ENCODE measurements around the gene PIEZO2.

PIEZO2 gene

DNA sequence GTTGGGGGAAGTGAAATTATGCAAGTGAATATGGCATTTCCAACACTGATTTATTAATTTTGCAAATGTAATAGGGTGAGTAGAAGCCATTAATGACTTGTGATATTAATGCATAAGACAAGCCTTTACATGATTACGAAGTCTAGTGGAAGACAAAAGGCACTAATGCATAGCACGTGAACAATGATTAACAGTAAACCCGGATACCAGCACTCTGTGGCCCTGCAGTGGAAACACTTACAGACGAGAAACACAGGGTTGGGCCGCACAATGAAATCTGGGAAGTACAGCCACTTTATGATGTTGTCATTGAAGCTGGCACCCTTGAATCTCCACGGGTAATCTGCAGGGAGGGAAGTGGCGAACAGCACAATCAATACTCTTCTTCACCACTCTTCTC is 390.1 kb downstream of the PIEZO2 start:
- Histone ChIP-seq H3K27me3 (replicated peaks; ENCODE audit: control insufficient read depth, insufficient read depth, low read length) (no peaks in the 10 kb centered on the region), H3K36me3 (ENCODE audit: control insufficient read depth, insufficient read depth, low read length) (peaks cover 22% of the 10 kb centered on the region), H3K4me3 (replicated peaks; ENCODE audit: low read depth, low read length) (no peak overlapping the region)
- TF ChIP-seq, protein P1, sequence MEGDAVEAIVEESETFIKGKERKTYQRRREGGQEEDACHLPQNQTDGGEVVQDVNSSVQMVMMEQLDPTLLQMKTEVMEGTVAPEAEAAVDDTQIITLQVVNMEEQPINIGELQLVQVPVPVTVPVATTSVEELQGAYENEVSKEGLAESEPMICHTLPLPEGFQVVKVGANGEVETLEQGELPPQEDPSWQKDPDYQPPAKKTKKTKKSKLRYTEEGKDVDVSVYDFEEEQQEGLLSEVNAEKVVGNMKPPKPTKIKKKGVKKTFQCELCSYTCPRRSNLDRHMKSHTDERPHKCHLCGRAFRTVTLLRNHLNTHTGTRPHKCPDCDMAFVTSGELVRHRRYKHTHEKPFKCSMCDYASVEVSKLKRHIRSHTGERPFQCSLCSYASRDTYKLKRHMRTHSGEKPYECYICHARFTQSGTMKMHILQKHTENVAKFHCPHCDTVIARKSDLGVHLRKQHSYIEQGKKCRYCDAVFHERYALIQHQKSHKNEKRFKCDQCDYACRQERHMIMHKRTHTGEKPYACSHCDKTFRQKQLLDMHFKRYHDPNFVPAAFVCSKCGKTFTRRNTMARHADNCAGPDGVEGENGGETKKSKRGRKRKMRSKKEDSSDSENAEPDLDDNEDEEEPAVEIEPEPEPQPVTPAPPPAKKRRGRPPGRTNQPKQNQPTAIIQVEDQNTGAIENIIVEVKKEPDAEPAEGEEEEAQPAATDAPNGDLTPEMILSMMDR (IDR thresholded peaks at IDR 0.05; ENCODE audit: insufficient read depth, low read length, poor library complexity, severe bottlenecking): no peak
- DNase-seq (ENCODE audit: extremely low read depth, insufficient read length): no peak

DNA sequence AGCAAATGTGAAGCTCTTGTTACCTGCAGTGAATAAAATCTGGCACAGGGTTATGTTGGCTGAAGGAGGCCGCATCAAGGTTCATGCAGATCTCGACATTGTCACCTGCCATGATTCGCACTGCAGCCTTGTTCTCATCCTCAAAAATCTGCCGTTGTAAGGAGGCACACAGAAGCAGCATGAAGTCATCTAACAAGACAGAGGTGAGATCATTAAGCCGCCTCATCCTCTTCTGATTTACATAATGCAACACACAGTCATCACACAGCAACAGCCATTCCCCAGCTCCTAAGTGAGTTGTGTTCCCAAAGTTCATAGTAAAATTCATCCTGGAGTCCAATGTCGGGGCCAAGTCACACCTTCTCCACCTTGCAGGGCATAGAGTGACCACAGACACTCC is 391.4 kb downstream of the PIEZO2 start:
- TF ChIP-seq, protein P1 (IDR thresholded peaks at IDR 0.05; ENCODE audit: insufficient read depth, low read length, poor library complexity, severe bottlenecking): no peak
- no peaks in the 10 kb centered on the region for H3K27me3 ChIP-seq (replicated peaks; ENCODE audit: control insufficient read depth, insufficient read depth, low read length)
- DNase-seq (ENCODE audit: extremely low read depth, insufficient read length): no peak
- no peak overlapping the region for H3K4me3 ChIP-seq (replicated peaks; ENCODE audit: low read depth, low read length)
- H3K36me3 ChIP-seq (ENCODE audit: control insufficient read depth, insufficient read depth, low read length): peaks cover 18% of the 10 kb centered on the region

DNA sequence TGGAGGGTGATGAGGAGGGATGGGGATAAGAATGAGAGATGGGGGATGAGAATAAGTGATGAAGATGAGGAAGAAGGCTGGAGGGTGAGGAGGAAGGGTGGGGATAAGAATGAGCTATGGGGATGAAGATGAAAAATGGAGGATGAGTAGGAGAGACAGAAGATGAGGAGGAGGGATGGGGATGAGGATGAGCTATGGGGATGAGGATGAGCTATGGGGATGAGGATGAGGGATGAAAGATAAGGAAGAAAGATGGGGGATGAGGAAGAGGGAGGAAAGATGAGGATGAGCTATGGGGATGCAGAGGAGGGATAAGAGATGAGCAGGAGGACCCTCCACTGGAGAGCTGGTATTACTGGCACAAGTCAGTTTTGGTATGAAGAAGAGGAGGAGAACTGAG is 392.0 kb downstream of the PIEZO2 start:
- TF ChIP-seq, protein P1 (IDR thresholded peaks at IDR 0.05; ENCODE audit: insufficient read depth, low read length, poor library complexity, severe bottlenecking): no peak
- H3K4me3 ChIP-seq (replicated peaks; ENCODE audit: low read depth, low read length): no peak overlapping the region
- no peaks in the 10 kb centered on the region for H3K27me3 ChIP-seq (replicated peaks; ENCODE audit: control insufficient read depth, insufficient read depth, low read length)
- H3K36me3 ChIP-seq (ENCODE audit: control insufficient read depth, insufficient read depth, low read length): peaks cover 17% of the 10 kb centered on the region
- no peak for DNase-seq (ENCODE audit: extremely low read depth, insufficient read length)

DNA sequence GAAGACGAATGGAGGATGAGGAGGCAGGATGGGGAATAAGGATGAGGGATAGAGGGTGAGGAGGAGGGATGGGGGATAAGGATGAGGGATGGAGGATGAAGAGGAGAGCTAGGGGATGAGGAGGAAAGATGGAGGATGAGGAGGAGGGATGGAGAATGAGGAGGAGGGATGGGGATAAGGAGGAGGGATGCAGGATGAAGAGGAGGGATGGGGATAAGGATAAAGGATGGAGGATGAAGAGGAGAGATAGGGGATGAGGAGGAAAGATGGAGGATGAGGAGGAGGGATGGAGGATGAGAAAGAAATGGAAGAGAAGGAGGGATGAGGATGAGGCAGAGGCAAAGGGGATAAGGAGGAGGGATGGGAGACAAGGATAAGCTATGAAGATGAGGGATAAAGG is 393.5 kb downstream of the PIEZO2 start:
- no peak for DNase-seq (ENCODE audit: extremely low read depth, insufficient read length)
- TF ChIP-seq, protein P1 (IDR thresholded peaks at IDR 0.05; ENCODE audit: insufficient read depth, low read length, poor library complexity, severe bottlenecking): no peak
- Histone ChIP-seq H3K36me3 (ENCODE audit: control insufficient read depth, insufficient read depth, low read length) (peaks cover 19% of the 10 kb centered on the region), H3K27me3 (replicated peaks; ENCODE audit: control insufficient read depth, insufficient read depth, low read length) (no peaks in the 10 kb centered on the region), H3K4me3 (replicated peaks; ENCODE audit: low read depth, low read length) (no peak overlapping the region)

DNA sequence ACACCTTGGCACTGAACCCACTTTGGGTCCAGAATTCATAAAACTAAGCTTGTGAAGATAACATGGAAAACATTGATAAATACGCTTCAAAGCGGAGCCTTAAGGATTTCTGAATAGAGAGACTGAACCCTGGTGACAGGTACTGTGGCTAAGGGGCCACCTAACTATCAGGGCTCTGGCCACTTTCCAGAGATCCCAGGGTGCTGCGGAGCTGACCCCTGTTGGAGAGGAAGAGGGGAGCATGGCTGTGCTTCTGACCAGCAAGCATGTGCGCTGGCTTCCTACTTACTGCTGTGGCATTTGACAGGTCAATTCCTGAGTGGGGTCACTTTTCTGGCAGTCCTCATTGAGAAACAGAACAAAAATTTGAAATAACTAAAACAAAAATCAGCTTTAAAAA is 395.2 kb downstream of the PIEZO2 start:
- Histone ChIP-seq H3K27me3 (replicated peaks; ENCODE audit: control insufficient read depth, insufficient read depth, low read length) (no peaks in the 10 kb centered on the region), H3K4me3 (replicated peaks; ENCODE audit: low read depth, low read length) (no peak overlapping the region), H3K36me3 (ENCODE audit: control insufficient read depth, insufficient read depth, low read length) (peaks cover 16% of the 10 kb centered on the region)
- TF ChIP-seq, protein P1 (IDR thresholded peaks at IDR 0.05; ENCODE audit: insufficient read depth, low read length, poor library complexity, severe bottlenecking): no peak
- DNase-seq (ENCODE audit: extremely low read depth, insufficient read length): no peak

DNA sequence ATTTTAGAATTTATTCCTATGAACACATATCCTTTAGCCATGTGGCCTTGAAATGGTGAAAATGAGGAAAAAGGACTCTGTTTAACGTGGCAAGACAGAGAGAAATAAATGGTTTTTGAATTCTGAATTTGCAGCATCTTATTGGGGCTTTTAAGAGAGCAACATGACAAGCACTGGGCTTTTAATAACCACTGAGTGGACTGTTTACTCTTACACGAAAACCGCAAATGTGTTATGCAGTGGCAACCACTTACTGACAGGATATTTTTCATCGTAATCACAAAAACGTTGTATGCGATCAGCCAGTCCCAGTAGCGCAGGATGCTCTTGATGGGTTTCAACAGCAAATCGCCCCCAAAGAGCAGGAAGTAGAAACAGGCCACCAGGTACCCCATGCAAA is 397.0 kb downstream of the PIEZO2 start:
- H3K27me3 ChIP-seq (replicated peaks; ENCODE audit: control insufficient read depth, insufficient read depth, low read length): no peaks in the 10 kb centered on the region
- peaks cover 17% of the 10 kb centered on the region for H3K36me3 ChIP-seq (ENCODE audit: control insufficient read depth, insufficient read depth, low read length)
- no peak overlapping the region for H3K4me3 ChIP-seq (replicated peaks; ENCODE audit: low read depth, low read length)
- TF ChIP-seq, protein P1 (IDR thresholded peaks at IDR 0.05; ENCODE audit: insufficient read depth, low read length, poor library complexity, severe bottlenecking): no peak
- DNase-seq (ENCODE audit: extremely low read depth, insufficient read length): no peak

Data from GM06990 (cell line).